ENCODE data around the gene KIAA0232. TPM values are rescaled to one million over a fixed set of nuclear protein-coding genes. Genes with fewer than 3 reads are reported as not detected.

Gene KIAA0232
- total RNA-seq, 4 donors from 2014 or later = 19.8 to 73.6 (median 49.5) TPM

GRCh38 chr4:6802025-6802424 is 19.5 kb downstream of the KIAA0232 start:
- no peak overlapping the region for H3K27ac ChIP-seq
- no peaks in the 10 kb centered on the region for H3K9me3 ChIP-seq
- no peaks in the 10 kb centered on the region for H3K27me3 ChIP-seq
- H3K4me3 ChIP-seq = no peak overlapping the region
- H3K4me1 ChIP-seq = peaks cover 0 to 23% (median 0%) of the 10 kb centered on the region in 4 donors
- no peak for DNase-seq
- no peaks in the 10 kb centered on the region for H3K36me3 ChIP-seq
- TF ChIP-seq POLR2A (IDR thresholded peaks at IDR 0.05) (no peak), CTCF (IDR thresholded peaks at IDR 0.05) (no peak)

GRCh38 chr4:6802626-6803025 is 20.1 kb downstream of the KIAA0232 start:
- Histone ChIP-seq H3K4me3 (no peak overlapping the region), H3K4me1 (peaks cover 0 to 28% (median 0%) of the 10 kb centered on the region in 4 donors), H3K36me3 (no peaks in the 10 kb centered on the region), H3K27ac (no peak overlapping the region), H3K27me3 (no peaks in the 10 kb centered on the region), H3K9me3 (no peaks in the 10 kb centered on the region)
- no peak for DNase-seq
- TF ChIP-seq CTCF (IDR thresholded peaks at IDR 0.05) = no peak
- no peak for TF ChIP-seq POLR2A (IDR thresholded peaks at IDR 0.05)

- H3K27me3 ChIP-seq = no peaks in the 10 kb centered on the region
- peaks cover 0 to 34% (median 0%) of the 10 kb centered on the region in 4 donors for H3K4me1 ChIP-seq
- H3K27ac ChIP-seq = no peak overlapping the region
- no peak for DNase-seq
- no peaks in the 10 kb centered on the region for H3K9me3 ChIP-seq
- no peak overlapping the region for H3K4me3 ChIP-seq
- no peaks in the 10 kb centered on the region for H3K36me3 ChIP-seq
- TF ChIP-seq CTCF (IDR thresholded peaks at IDR 0.05) (no peak), POLR2A (IDR thresholded peaks at IDR 0.05) (no peak)
These were observed 20.7 kb downstream of the KIAA0232 start for GRCh38 chr4:6803246-6803645.

- Histone ChIP-seq H3K27me3 (no peaks in the 10 kb centered on the region), H3K4me1 (peaks cover 0 to 41% (median 0%) of the 10 kb centered on the region in 4 donors), H3K9me3 (no peaks in the 10 kb centered on the region), H3K27ac (peak overlapping the region in 1 of 4 donors; percentile 32), H3K4me3 (no peak overlapping the region), H3K36me3 (no peaks in the 10 kb centered on the region)
- TF ChIP-seq POLR2A (IDR thresholded peaks at IDR 0.05) = no peak
- DNase-seq = peak in 2 of 3 donors; percentile 61 to 73
These were observed 21.7 kb downstream of the KIAA0232 start for GRCh38 chr4:6804082-6804752.

GRCh38 chr4:6806924-6807626 is 24.5 kb downstream of the KIAA0232 start:
- peaks cover 0 to 35% (median 0%) of the 10 kb centered on the region in 4 donors for H3K4me1 ChIP-seq
- TF ChIP-seq CTCF (IDR thresholded peaks at IDR 0.05) = no peak
- no peak for TF ChIP-seq POLR2A (IDR thresholded peaks at IDR 0.05)
- H3K27me3 ChIP-seq = no peaks in the 10 kb centered on the region
- H3K9me3 ChIP-seq = no peaks in the 10 kb centered on the region
- DNase-seq = no peak
- no peaks in the 10 kb centered on the region for H3K36me3 ChIP-seq
- H3K4me3 ChIP-seq = no peak overlapping the region
- peak overlapping the region in 1 of 4 donors; percentile 3 for H3K27ac ChIP-seq

GRCh38 chr4:6808259-6808658 is 25.7 kb downstream of the KIAA0232 start:
- peak overlapping the region in 1 of 4 donors; percentile 3 for H3K27ac ChIP-seq
- H3K4me3 ChIP-seq = no peak overlapping the region
- no peak for DNase-seq
- no peaks in the 10 kb centered on the region for H3K27me3 ChIP-seq
- H3K9me3 ChIP-seq = no peaks in the 10 kb centered on the region
- H3K36me3 ChIP-seq = no peaks in the 10 kb centered on the region
- TF ChIP-seq POLR2A (IDR thresholded peaks at IDR 0.05) (no peak), CTCF (IDR thresholded peaks at IDR 0.05) (no peak)
- peaks cover 0 to 32% (median 0%) of the 10 kb centered on the region in 4 donors for H3K4me1 ChIP-seq
